Prostate gland (tissue), 2 donors: Measurements from ENCODE around the gene NCOA6. TPM values are rescaled to one million over a fixed set of nuclear protein-coding genes. Genes with fewer than 3 reads are reported as not detected.
A peak's percentile ranks its signal among the peaks of the same experiment; 100 is the strongest.

Source experiments
- DNase-seq: peaks from one replicate; pipeline ENCODE4 v3.0.0-alpha.2; 2019; ENCODE audit warnings: low spot score
- H3K27ac ChIP-seq, 2 donors: fragments of 200-600 bp; sonication (generic); 2 replicates each; pipeline ENCODE4 v1.5.1; 2017 to 2019
- H3K27me3 ChIP-seq: fragments of 200-600 bp; sonication (generic); replicated peaks from 2 replicates; pipeline ENCODE4 v1.5.1; 2019; ENCODE audit not compliant: insufficient read depth
- H3K36me3 ChIP-seq, 2 donors: fragments of 200-600 bp; sonication (generic); 1 replicate in 1 of 2; 2 replicates in 1 of 2; pipeline versions ENCODE4 v1.5.1 to v1.8.1; 2017 to 2019
- H3K4me1 ChIP-seq: fragments of 200-600 bp; sonication (generic); replicated peaks from 2 replicates; pipeline ENCODE4 v1.5.1; 2019
- H3K4me3 ChIP-seq, 2 donors: fragments of 200-600 bp; sonication (generic); 2 replicates each; pipeline ENCODE4 v1.5.1; 2017 to 2019
- H3K9me3 ChIP-seq: fragments of 200-600 bp; sonication (generic); 2 replicates; pipeline ENCODE4 v1.5.1; 2017
- POLR2A ChIP-seq: fragments of 450-650 bp; IDR thresholded peaks from one replicate; pipeline ENCODE4 v1.6.1; 2016; ENCODE audit warnings: antibody characterized with exemption, mild to moderate bottlenecking
- POLR2AphosphoS5 ChIP-seq: sonication (generic); formaldehyde crosslinking; IDR thresholded peaks from one replicate; pipeline ENCODE4 v1.6.1; 2017; ENCODE audit warnings: antibody characterized with exemption
- WGBS: methylation state at CpG from one replicate; pipeline ENCODE4 v1.1.5; 2018; 5-methylcytosine and 5-hydroxymethylcytosine counted together
- intact Hi-C: fragments of 100-400 bp; cut with DNase I; formaldehyde crosslinking; loops from one replicate; pipeline ENCODE4 v1.14.2; 2022
- total RNA-seq, 2 donors: library from RNA; depleted of rRNA; stranded (reverse); fragments of >200 nt; gene quantifications; one replicate each; pipeline ENCODE4 v1.1.0, GENCODE V29; 2016
- TF ChIP-seq, protein P1 (sequence below), 4 experiments: fragments of 200-600 bp in 2 of 4; fragments of 450-650 bp in 2 of 4; sonication (generic) in 2 of 4; IDR thresholded peaks; 1 replicate in 3 of 4; 2 replicates in 1 of 4; pipeline ENCODE4 v1.5.1; 2016 to 2019; ENCODE audit warnings: antibody characterized with exemption in 4 of 4, mild to moderate bottlenecking in 2 of 4, moderate library complexity in 2 of 4

Gene NCOA6
- total RNA-seq, 2 donors from 2014 or later = 19.6 to 43.7 TPM

GRCh38 chr20:34705397-34706301, 119.8 kb downstream of the NCOA6 start:
- Histone ChIP-seq H3K9me3 (no peaks in the 10 kb centered on the region), H3K36me3 (no peaks in the 10 kb centered on the region), H3K4me1 (peaks cover 5% of the 10 kb centered on the region), H3K27me3 (no peaks in the 10 kb centered on the region), H3K4me3 (peak overlapping the region in 1 of 2 donors; percentile 100), H3K27ac (peak overlapping the region; percentile 97 to 100)
- no peak for TF ChIP-seq POLR2A
- TF ChIP-seq, protein P1, sequence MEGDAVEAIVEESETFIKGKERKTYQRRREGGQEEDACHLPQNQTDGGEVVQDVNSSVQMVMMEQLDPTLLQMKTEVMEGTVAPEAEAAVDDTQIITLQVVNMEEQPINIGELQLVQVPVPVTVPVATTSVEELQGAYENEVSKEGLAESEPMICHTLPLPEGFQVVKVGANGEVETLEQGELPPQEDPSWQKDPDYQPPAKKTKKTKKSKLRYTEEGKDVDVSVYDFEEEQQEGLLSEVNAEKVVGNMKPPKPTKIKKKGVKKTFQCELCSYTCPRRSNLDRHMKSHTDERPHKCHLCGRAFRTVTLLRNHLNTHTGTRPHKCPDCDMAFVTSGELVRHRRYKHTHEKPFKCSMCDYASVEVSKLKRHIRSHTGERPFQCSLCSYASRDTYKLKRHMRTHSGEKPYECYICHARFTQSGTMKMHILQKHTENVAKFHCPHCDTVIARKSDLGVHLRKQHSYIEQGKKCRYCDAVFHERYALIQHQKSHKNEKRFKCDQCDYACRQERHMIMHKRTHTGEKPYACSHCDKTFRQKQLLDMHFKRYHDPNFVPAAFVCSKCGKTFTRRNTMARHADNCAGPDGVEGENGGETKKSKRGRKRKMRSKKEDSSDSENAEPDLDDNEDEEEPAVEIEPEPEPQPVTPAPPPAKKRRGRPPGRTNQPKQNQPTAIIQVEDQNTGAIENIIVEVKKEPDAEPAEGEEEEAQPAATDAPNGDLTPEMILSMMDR (IDR thresholded peaks at IDR 0.05) = peak in 1 of 4 experiments; percentile 6
- WGBS = 36% methylated on average over 6 of the region's 6 CpGs
- intact Hi-C loops = loop anchor here (5.0 to 10.0 kb wide), 2 partner anchors 252 to 401 kb away; partner anchors contain the start of genes AHCY, GSS and MYH7B
- DNase-seq = peak; percentile 32

DNA sequence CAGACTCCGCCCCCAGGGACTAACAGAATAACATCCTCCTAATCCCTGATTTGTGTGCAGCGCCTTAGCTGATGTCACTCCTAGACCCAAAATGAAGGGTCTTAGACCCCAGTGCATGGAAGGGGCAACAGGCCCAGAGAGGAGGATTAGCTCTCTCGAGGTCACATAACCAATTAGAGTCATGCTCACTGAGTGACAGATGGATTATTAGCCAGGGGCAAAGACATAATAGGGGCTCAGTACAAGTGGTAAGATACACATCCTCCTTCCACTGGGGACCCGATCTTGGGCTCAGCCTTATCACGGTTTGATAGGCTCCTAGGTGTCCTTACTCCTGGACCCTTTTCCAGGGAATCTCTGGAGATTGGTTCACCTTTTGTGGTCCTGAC, 120.4 kb downstream of the NCOA6 start:
- Histone ChIP-seq H3K9me3 (no peaks in the 10 kb centered on the region), H3K36me3 (no peaks in the 10 kb centered on the region), H3K4me1 (no peaks in the 10 kb centered on the region), H3K4me3 (peak overlapping the region; percentile 92 to 100), H3K27ac (peak overlapping the region; percentile 97 to 100), H3K27me3 (no peaks in the 10 kb centered on the region)
- 29% methylated on average over 5 of the region's 5 CpGs for WGBS
- DNase-seq = no peak
- intact Hi-C loops = loop anchor here (5.0 to 10.0 kb wide), 2 partner anchors 252 to 400 kb away; partner anchors contain the start of genes AHCY, GSS and MYH7B
- TF ChIP-seq, protein P1 (IDR thresholded peaks at IDR 0.05) = no peak
- TF ChIP-seq POLR2AphosphoS5 = no peak
- no peak for TF ChIP-seq POLR2A

DNA sequence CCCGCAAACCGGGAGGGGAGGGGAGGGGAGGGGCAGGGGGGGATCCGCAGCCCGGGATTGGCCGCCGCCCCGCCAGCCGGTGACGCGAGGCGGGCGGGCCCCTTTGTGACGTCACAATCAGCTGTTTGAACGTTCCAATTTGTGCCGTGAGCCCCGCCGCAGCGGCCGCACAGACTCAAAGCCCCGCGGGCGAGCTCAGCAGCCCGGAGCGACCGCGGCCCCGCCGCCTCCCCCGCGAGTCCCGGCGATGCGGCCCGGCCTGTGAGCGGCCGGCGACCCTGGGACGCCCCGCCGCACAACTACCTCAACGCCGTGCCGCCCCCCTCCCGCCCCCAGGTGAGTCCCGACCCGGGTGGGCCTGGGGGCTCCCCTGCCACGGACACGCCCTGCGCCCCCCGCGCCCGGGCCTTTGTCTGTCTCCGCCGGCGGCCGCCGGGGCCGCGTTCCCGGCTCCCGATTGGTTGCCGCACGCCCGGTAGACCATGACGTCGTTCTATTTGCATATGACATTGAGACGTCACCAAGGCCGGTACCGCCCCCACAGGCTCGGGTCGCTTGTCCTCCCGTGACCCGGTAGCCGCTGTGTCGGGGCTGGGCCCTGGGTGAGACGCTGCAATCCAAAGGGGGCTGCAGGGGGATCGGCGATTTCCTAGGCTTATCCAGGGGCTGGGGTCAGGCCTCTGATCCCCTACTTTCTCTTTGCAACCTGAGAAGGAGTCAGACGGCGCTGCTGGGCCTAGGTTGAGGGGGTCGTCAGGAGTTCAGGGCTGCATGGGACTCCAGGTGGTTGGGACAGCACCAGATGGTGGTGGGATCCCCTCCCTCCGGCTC, 121.1 kb downstream of the NCOA6 start, which contains the start of gene TP53INP2:
TSS of gene TP53INP2 (plus strand) at position 168 of the 831 bp plus-strand sequence. CDS start 4,396 bp downstream, outside the sequence.
- H3K27ac ChIP-seq = peak within 1 kb of the TSS; percentile 97 to 100
- H3K4me3 ChIP-seq = peak within 1 kb of the TSS; percentile 92 to 100
- H3K36me3 ChIP-seq = no peaks in the 10 kb centered on the region
- intact Hi-C loops = loop anchor here (5.0 to 10.0 kb wide), 3 partner anchors 63 to 400 kb away; partner anchors contain the start of genes AHCY, GSS and MYH7B
- DNase-seq = peak; percentile 92
- H3K27me3 ChIP-seq = no peaks in the 10 kb centered on the region
- H3K4me1 ChIP-seq = no peaks in the 10 kb centered on the region
- under 1% methylated on average over 78 of the region's 82 CpGs for WGBS
- no peaks in the 10 kb centered on the region for H3K9me3 ChIP-seq
- TF ChIP-seq POLR2A (peak; percentile 87), POLR2AphosphoS5 (peak; percentile 54)
- TF ChIP-seq, protein P1 (IDR thresholded peaks at IDR 0.05) = peak in 1 of 4 experiments; percentile 9

DNA sequence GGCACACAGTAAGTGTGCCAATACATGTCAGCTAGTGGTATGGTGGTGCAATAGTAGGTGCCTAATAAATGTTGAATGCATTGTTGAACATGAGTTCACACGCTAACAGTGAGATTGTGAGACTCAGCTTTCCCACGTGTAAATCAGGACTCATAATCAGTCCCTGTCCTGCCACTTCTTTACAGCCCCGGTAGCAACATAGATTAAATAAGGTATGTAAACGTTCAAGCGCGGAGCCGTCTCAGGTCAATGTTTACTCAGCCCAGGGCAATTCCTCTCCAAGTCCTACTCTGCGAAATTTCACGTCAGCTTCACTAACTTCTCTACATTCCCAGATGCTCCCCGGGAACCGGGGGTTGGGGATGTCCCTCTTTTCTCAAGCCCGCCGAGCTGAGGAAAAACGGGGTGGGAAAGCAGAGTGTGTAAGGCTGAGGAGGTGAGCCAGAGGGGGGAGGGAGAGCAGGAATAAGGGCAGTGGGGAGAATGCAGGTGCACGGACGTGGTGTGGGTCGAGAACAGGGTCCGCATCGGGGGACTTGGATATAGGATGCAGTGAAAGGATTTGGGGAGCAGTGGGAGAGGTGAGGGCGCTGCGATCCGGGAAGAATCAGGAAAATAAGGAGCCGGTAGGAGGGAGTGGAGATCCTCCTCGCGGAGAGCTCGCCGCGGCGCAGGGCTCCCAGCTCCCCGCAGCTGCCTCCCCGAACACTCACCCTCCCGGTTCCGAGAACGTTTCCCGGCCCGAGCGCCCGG, 121.9 kb downstream of the NCOA6 start:
- H3K4me3 ChIP-seq = peak overlapping the region; percentile 92 to 100
- H3K9me3 ChIP-seq = no peaks in the 10 kb centered on the region
- under 1% methylated on average over 38 of the region's 38 CpGs for WGBS
- H3K27ac ChIP-seq = peak overlapping the region; percentile 97 to 100
- intact Hi-C loops = loop anchor here (5.0 to 10.0 kb wide), 2 partner anchors 64 to 399 kb away; partner anchors contain the start of gene AHCY
- no peaks in the 10 kb centered on the region for H3K27me3 ChIP-seq
- H3K36me3 ChIP-seq = no peaks in the 10 kb centered on the region
- DNase-seq = peak; percentile 71
- TF ChIP-seq POLR2A = no peak
- TF ChIP-seq, protein P1 (IDR thresholded peaks at IDR 0.05) = no peak
- peak; percentile 56 for TF ChIP-seq POLR2AphosphoS5
- no peaks in the 10 kb centered on the region for H3K4me1 ChIP-seq
